CD8-positive, alpha-beta memory T cell (primary cell): ENCODE data around the gene TLE4. TPM values are rescaled to one million over a fixed set of nuclear protein-coding genes. Genes with fewer than 3 reads are reported as not detected.

ENCODE experiments used
- CTCF ChIA-PET: fragments of 350-600 bp; sonication (Branson Sonifier 250); formaldehyde crosslinking; loops from one replicate; lab custom pipeline; 2021; ENCODE audit warnings: antibody characterized with exemption; lab: Charles Lee
- POLR2A ChIA-PET: fragments of 350-600 bp; sonication (Branson Sonifier 250); formaldehyde crosslinking; loops from one replicate; lab custom pipeline; 2021; ENCODE audit warnings: antibody characterized with exemption; lab: Charles Lee
- DNase-seq, 5 donors: peaks; one replicate each; pipeline versions ENCODE4 v3.0.0 to v3.0.0-alpha.2; 2020 to 2022; ENCODE audit warnings: mixed read lengths in 1 of 5
- H3K27ac ChIP-seq: one replicate; pipeline ENCODE4 v1.7.0; 2013; ENCODE audit warnings: low read depth, mild to moderate bottlenecking, low read length, moderate library complexity
- H3K27me3 ChIP-seq: 2 replicates; pipeline ENCODE4 v1.7.0; 2013; ENCODE audit warnings: low read length, mild to moderate bottlenecking; ENCODE audit not compliant: insufficient read depth, poor library complexity, severe bottlenecking
- H3K36me3 ChIP-seq: 2 replicates; pipeline ENCODE4 v1.7.0; 2013; ENCODE audit warnings: mild to moderate bottlenecking, low read length, moderate library complexity; ENCODE audit not compliant: insufficient read depth
- H3K4me1 ChIP-seq: 2 replicates; pipeline ENCODE4 v1.7.0; 2013; ENCODE audit warnings: mild to moderate bottlenecking, low read length, moderate library complexity; ENCODE audit not compliant: insufficient read depth
- H3K4me3 ChIP-seq: 2 replicates; pipeline ENCODE4 v1.7.0; 2013; ENCODE audit warnings: mild to moderate bottlenecking, low read length
- H3K9me3 ChIP-seq: 2 replicates; pipeline ENCODE4 v1.7.0; 2013; ENCODE audit warnings: mild to moderate bottlenecking, low read length
- H3K27ac Mint-ChIP-seq, 8 donors: one replicate each; pipeline ENCODE4 v1.8.0; 2020 to 2021; ENCODE audit warnings: mixed read lengths in 8 of 8, mild to moderate bottlenecking in 6 of 8, inconsistent platforms in 3 of 8, moderate library complexity in 3 of 8
- H3K27me3 Mint-ChIP-seq, 2 donors: one replicate each; pipeline ENCODE4 v1.8.0; 2020 to 2021; ENCODE audit warnings: mixed read lengths in 2 of 2, mild to moderate bottlenecking in 1 of 2, moderate library complexity in 1 of 2
- H3K36me3 Mint-ChIP-seq, 3 donors: one replicate each; pipeline ENCODE4 v1.8.0; 2020 to 2021; ENCODE audit warnings: mixed read lengths in 3 of 3, inconsistent platforms in 1 of 3, mild to moderate bottlenecking in 1 of 3
- H3K4me1 Mint-ChIP-seq, 3 donors: one replicate each; pipeline ENCODE4 v1.8.0; 2020 to 2021; ENCODE audit warnings: mixed read lengths in 3 of 3, inconsistent platforms in 1 of 3, mild to moderate bottlenecking in 1 of 3
- H3K4me3 Mint-ChIP-seq, 7 donors: one replicate each; pipeline ENCODE4 v1.8.0; 2020 to 2021; ENCODE audit warnings: mixed read lengths in 7 of 7, mild to moderate bottlenecking in 6 of 7, moderate library complexity in 4 of 7, inconsistent platforms in 2 of 7
- H3K9me3 Mint-ChIP-seq, 5 donors: one replicate each; pipeline ENCODE4 v1.8.0; 2020 to 2022; ENCODE audit warnings: mixed read lengths in 5 of 5, mild to moderate bottlenecking in 3 of 5, moderate library complexity in 2 of 5, inconsistent platforms in 1 of 5
- polyA plus RNA-seq: library from polyadenylated mRNA; unstranded; fragments of 300-500 nt; fragmentation: Illumina TruSeq; gene quantifications from one replicate; pipeline ENCODE4 v1.2.3, GENCODE V29; 2021
- total RNA-seq, 2 experiments: library from RNA; stranded (reverse); gene quantifications; one replicate each; pipeline ENCODE4 v1.2.3, GENCODE V29; 2021

Gene TLE4
- total and polyA plus RNA-seq, 3 experiments from 2014 or later: 28.1 to 41.6 (median 29.2) TPM

- Histone ChIP-seq H3K27me3 (no peaks in the 10 kb centered on the region), H3K4me3 (no peak overlapping the region), H3K9me3 (no peaks in the 10 kb centered on the region), H3K27ac (no peak overlapping the region), H3K4me1 (no peaks in the 10 kb centered on the region), H3K36me3 (no peaks in the 10 kb centered on the region)
- H3K27ac Mint-ChIP-seq: peak overlapping the region in 1 of 8 donors; percentile 47
- H3K4me1 Mint-ChIP-seq: no peaks in the 10 kb centered on the region
- CTCF ChIA-PET: no interaction called here
- DNase-seq: no peak
- H3K4me3 Mint-ChIP-seq: no peak overlapping the region
- peaks cover 2 to 3% of the 10 kb centered on the region in 2 donors for H3K27me3 Mint-ChIP-seq
- no peaks in the 10 kb centered on the region for H3K36me3 Mint-ChIP-seq
- POLR2A ChIA-PET: no interaction called here
- H3K9me3 Mint-ChIP-seq: no peaks in the 10 kb centered on the region
These were observed 187.7 kb downstream of the TLE4 start for GRCh38 chr9:79759460-79759859.

- Mint-ChIP-seq H3K4me3 (no peak overlapping the region), H3K36me3 (no peaks in the 10 kb centered on the region), H3K27ac (no peak overlapping the region), H3K27me3 (peaks cover 4 to 6% of the 10 kb centered on the region in 2 donors), H3K4me1 (no peaks in the 10 kb centered on the region), H3K9me3 (no peaks in the 10 kb centered on the region)
- ChIA-PET POLR2A (no interaction called here), CTCF (no interaction called here)
- no peak overlapping the region for H3K4me3 ChIP-seq
- no peaks in the 10 kb centered on the region for H3K27me3 ChIP-seq
- no peaks in the 10 kb centered on the region for H3K9me3 ChIP-seq
- no peak for DNase-seq
- H3K36me3 ChIP-seq: no peaks in the 10 kb centered on the region
- H3K27ac ChIP-seq: no peak overlapping the region
- no peaks in the 10 kb centered on the region for H3K4me1 ChIP-seq
These were observed 190.3 kb downstream of the TLE4 start for GRCh38 chr9:79762070-79762469.

- Mint-ChIP-seq H3K4me3 (no peak overlapping the region), H3K9me3 (no peaks in the 10 kb centered on the region), H3K36me3 (no peaks in the 10 kb centered on the region), H3K27me3 (peaks cover 6 to 7% of the 10 kb centered on the region in 2 donors), H3K27ac (peak overlapping the region in 1 of 8 donors; percentile 41), H3K4me1 (no peaks in the 10 kb centered on the region)
- ChIA-PET CTCF (no interaction called here), POLR2A (no interaction called here)
- Histone ChIP-seq H3K27me3 (no peaks in the 10 kb centered on the region), H3K27ac (no peak overlapping the region), H3K4me3 (no peak overlapping the region), H3K4me1 (no peaks in the 10 kb centered on the region), H3K36me3 (no peaks in the 10 kb centered on the region), H3K9me3 (no peaks in the 10 kb centered on the region)
- no peak for DNase-seq
These were observed 192.0 kb downstream of the TLE4 start for GRCh38 chr9:79763671-79764285.

- ChIA-PET CTCF (no interaction called here), POLR2A (no interaction called here)
These were observed 192.6 kb downstream of the TLE4 start for GRCh38 chr9:79764374-79764773.

GRCh38 chr9:79765466-79765865, 193.7 kb downstream of the TLE4 start:
- Histone ChIP-seq H3K9me3 (no peaks in the 10 kb centered on the region), H3K27ac (no peak overlapping the region), H3K36me3 (no peaks in the 10 kb centered on the region), H3K27me3 (no peaks in the 10 kb centered on the region), H3K4me3 (no peak overlapping the region), H3K4me1 (no peaks in the 10 kb centered on the region)
- peaks cover 6 to 8% of the 10 kb centered on the region in 2 donors for H3K27me3 Mint-ChIP-seq
- no peak for DNase-seq
- ChIA-PET CTCF (no interaction called here), POLR2A (no interaction called here)
- H3K36me3 Mint-ChIP-seq: no peaks in the 10 kb centered on the region
- H3K4me1 Mint-ChIP-seq: no peaks in the 10 kb centered on the region
- H3K9me3 Mint-ChIP-seq: no peaks in the 10 kb centered on the region
- no peak overlapping the region for H3K27ac Mint-ChIP-seq
- H3K4me3 Mint-ChIP-seq: no peak overlapping the region

More at GRCh38 chr9:79764374-79764773, 192.6 kb downstream of the TLE4 start:
- no peak for DNase-seq
- Histone ChIP-seq H3K27ac (no peak overlapping the region), H3K36me3 (no peaks in the 10 kb centered on the region), H3K4me3 (no peak overlapping the region), H3K9me3 (no peaks in the 10 kb centered on the region), H3K4me1 (no peaks in the 10 kb centered on the region), H3K27me3 (no peaks in the 10 kb centered on the region)
- H3K36me3 Mint-ChIP-seq: no peaks in the 10 kb centered on the region
- peaks cover 6% of the 10 kb centered on the region in 2 donors for H3K27me3 Mint-ChIP-seq
- no peaks in the 10 kb centered on the region for H3K9me3 Mint-ChIP-seq
- H3K27ac Mint-ChIP-seq: peak overlapping the region in 1 of 8 donors; percentile 11
- H3K4me1 Mint-ChIP-seq: no peaks in the 10 kb centered on the region
- H3K4me3 Mint-ChIP-seq: no peak overlapping the region

GRCh38 chr9:79766091-79766490, 194.3 kb downstream of the TLE4 start:
- no peaks in the 10 kb centered on the region for H3K9me3 Mint-ChIP-seq
- H3K4me1 Mint-ChIP-seq: no peaks in the 10 kb centered on the region
- ChIA-PET POLR2A (no interaction called here), CTCF (no interaction called here)
- H3K4me1 ChIP-seq: no peaks in the 10 kb centered on the region
- no peaks in the 10 kb centered on the region for H3K36me3 ChIP-seq
- peaks cover 6 to 8% of the 10 kb centered on the region in 2 donors for H3K27me3 Mint-ChIP-seq
- no peak overlapping the region for H3K4me3 Mint-ChIP-seq
- DNase-seq: no peak
- H3K27me3 ChIP-seq: no peaks in the 10 kb centered on the region
- no peaks in the 10 kb centered on the region for H3K36me3 Mint-ChIP-seq
- H3K27ac ChIP-seq: no peak overlapping the region
- H3K4me3 ChIP-seq: no peak overlapping the region
- H3K27ac Mint-ChIP-seq: no peak overlapping the region
- H3K9me3 ChIP-seq: no peaks in the 10 kb centered on the region

GRCh38 chr9:79768194-79768593, 196.4 kb downstream of the TLE4 start:
- Mint-ChIP-seq H3K4me1 (no peaks in the 10 kb centered on the region), H3K4me3 (no peak overlapping the region), H3K27ac (no peak overlapping the region), H3K36me3 (no peaks in the 10 kb centered on the region), H3K27me3 (peaks cover 8 to 12% of the 10 kb centered on the region in 2 donors), H3K9me3 (no peaks in the 10 kb centered on the region)
- H3K9me3 ChIP-seq: no peaks in the 10 kb centered on the region
- DNase-seq: no peak
- no peaks in the 10 kb centered on the region for H3K4me1 ChIP-seq
- no peaks in the 10 kb centered on the region for H3K36me3 ChIP-seq
- no peak overlapping the region for H3K27ac ChIP-seq
- no peak overlapping the region for H3K4me3 ChIP-seq
- CTCF ChIA-PET: no interaction called here
- no peaks in the 10 kb centered on the region for H3K27me3 ChIP-seq
- POLR2A ChIA-PET: no interaction called here

GRCh38 chr9:79769476-79770275, 197.9 kb downstream of the TLE4 start:
- Histone ChIP-seq H3K9me3 (no peaks in the 10 kb centered on the region), H3K27me3 (no peaks in the 10 kb centered on the region), H3K27ac (no peak overlapping the region), H3K4me1 (no peaks in the 10 kb centered on the region), H3K36me3 (no peaks in the 10 kb centered on the region), H3K4me3 (no peak overlapping the region)
- no peaks in the 10 kb centered on the region for H3K9me3 Mint-ChIP-seq
- ChIA-PET CTCF (interaction anchor here (0.7 kb wide), 1 partner anchor 17 kb away, joined by 3 read pairs; no protein-coding TSS in a partner anchor), POLR2A (no interaction called here)
- no peaks in the 10 kb centered on the region for H3K4me1 Mint-ChIP-seq
- peak overlapping the region in 2 of 8 donors; percentile 25 to 52 for H3K27ac Mint-ChIP-seq
- no peaks in the 10 kb centered on the region for H3K36me3 Mint-ChIP-seq
- H3K4me3 Mint-ChIP-seq: no peak overlapping the region
- H3K27me3 Mint-ChIP-seq: peaks cover 8 to 9% of the 10 kb centered on the region in 2 donors
- no peak for DNase-seq
